NCI-H345 (cell line): ENCODE measurements around the gene CRACR2A.
A peak's percentile ranks its signal among the peaks of the same experiment; 100 is the strongest.

Experiments
- DNase-seq: peaks from one replicate; lab custom pipeline; 2025; lab: John Stamatoyannopoulos, UW

CRACR2A gene

GRCh38 chr12:3752096-3752709 is 706 bp downstream of the CRACR2A start:
- no peak for DNase-seq

DNA sequence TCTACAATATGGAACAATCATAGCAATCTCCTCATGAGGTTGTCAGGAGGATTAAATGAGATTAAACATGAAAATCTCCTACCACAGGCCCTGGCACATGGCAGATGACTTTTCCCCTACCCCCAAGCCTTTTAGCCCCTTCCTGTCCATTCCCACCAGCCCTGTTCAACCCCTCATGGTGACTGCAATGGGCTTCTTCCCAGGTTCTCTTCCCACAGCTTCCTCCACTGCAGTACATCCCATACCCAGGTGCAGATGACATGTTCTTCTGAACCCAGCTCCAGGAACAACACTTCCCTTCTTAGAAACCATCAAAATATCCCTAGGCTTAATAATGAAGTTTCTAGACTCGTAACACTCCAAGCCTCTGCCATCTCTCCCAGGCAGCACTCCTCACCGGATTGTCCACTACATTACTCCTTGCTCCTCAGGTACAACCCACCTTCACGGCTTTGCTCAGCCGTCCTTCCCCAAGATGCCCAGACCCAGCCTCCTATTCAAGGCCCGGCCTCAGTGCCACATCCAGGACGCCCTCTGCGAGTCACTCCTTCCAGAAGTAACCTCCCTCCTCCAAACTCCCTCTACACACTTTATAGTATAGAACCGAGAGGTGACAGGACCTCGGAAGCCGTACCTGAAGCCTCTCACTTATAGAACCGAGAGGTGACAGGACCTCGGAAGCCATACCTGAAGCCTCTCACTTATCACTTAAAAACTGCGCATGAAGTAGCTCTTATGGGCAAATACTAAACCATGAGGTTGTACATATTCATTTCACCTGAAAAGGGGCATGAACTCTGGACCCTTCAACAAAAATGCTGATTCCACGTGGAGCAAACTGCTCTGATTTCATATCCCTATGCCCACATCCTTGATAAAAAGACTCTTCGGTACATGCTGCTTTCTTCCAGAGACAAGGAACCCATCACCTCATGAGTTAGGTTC is 1.5 kb downstream of the CRACR2A start:
- DNase-seq = no peak

DNA sequence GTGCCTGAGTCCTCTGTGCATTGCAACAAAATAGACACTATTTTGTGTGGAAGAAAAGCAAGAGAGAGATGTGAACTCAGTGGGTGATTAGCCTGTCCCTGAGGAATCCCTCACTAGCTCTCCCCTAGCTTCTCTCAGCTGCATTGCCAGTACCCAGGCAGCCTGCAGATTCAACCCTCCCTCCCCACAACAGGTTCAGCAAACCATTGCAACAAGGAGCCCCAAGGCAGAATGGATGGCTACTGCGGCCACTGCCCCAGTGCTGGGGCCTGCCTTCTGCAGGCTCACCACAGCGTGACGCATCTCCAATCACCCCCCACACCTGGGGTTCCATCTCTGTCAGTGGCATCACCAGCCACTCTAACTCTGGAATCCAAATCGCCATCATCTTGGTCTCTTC is 2.3 kb downstream of the CRACR2A start:
- no peak for DNase-seq

- DNase-seq = no peak
Observed at GRCh38 chr12:3748620-3749019, 4.3 kb downstream of the CRACR2A start.

DNA sequence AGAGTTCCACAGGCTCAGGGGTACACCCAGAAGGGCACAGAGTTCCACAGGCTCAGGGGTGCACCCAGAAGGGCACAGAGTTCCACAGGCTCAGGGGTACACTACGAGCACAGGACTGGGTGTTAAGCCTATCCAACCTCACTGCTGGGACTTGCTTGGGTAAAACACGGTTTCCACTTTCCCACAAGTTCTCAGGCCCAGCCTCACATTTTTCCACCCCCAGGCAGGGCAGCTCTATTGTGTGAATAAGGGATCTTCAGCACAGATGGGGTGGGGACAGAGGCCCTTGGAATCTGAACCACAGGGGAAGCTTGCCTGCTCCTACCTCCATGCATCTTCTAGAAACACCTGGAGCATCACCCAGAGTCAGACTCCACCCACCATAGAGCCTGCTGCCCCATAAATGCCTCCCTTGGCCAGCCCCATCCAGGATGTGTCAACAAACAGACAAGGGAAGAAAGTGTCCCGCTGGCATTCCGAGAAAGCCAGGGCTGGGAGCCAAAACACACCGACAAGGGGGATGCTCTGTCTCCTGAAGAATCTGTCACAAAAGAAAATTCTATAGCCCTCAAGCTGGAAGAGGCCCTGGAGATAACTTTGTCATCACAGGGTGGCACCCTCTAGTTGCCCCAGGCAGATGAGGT is 4.8 kb downstream of the CRACR2A start:
- peak; percentile 31 for DNase-seq

GRCh38 chr12:3747543-3747942 is 5.4 kb downstream of the CRACR2A start:
- DNase-seq = no peak

- no peak for DNase-seq
Observed at GRCh38 chr12:3746758-3747157, 6.2 kb downstream of the CRACR2A start.

DNA sequence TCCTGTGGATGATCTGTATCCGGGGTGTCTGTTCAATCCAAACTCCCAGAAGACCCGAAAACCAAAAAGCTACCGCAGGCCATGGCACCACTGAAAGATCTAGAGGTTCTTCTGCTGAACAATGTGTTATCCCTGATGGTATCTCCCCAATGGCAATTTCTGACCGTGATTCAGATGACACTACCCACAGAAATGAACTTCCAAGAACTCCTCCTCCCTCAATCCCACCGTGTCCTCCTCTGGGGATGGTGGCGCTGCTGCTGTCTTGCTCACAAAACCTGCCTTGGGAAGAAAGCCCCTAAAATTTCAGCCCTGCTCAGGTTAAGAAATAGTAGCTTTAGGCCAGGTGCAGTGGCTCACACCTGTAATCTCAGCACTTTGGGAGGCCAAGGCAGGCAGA is 7.8 kb downstream of the CRACR2A start:
- no peak for DNase-seq

- no peak for DNase-seq
Observed at GRCh38 chr12:3744229-3744901, 8.5 kb downstream of the CRACR2A start.

DNA sequence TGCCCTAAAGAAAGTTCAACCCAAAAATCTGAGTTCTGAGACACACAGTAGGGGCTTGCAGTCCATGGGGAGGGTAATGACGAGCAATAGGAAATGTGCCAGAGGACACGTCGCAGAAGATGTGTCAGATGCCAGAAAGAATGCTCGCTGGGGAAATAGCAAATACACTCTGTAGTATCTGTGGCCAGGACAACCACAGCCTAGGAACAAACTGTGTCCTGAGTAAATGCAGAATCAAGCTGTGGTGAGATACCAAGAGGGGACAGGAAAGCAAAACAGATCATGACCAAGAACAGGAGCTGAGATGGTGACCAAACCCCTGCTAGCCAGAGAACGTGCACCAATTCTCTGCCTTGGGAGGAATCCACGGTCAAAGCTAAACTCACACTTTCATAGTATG is 9.1 kb downstream of the CRACR2A start:
- DNase-seq = no peak

DNA sequence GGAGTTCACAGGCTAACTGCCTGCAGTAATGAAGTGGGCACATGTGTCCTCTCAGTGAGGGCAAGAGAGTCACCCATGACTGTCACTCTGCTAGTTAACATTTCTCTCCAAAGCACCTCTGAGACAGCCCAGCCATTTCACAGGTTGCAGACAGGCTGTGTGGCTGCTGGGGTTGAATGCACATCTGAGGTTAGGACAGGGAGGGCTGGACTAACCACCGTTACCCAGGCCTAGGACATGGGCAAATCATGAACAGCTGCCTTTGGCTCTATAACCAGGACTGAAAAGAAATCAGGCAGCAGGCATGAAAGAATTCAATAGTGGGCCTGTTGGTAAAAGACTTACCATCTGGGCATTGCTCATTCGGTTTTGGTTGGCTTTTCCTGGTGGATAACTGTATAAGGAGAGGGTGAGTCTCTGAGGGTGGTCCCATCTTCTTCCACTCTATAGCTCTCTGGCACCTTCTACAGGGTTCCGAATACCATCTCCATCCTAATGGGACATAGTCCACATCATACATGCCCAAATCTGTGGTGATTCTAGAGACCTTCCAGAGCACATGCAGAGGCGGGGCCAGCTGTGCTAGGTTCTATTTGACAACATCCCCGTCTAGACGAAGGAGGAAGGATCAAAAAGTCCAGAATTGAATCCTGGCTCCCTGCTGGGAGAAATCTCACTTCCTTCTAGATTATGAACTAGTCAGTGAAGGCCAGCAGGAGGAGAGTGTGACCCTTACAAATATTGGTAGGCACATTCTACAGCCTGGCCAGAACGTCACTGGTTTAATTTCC is 10.8 kb downstream of the CRACR2A start:
- no peak for DNase-seq

DNA sequence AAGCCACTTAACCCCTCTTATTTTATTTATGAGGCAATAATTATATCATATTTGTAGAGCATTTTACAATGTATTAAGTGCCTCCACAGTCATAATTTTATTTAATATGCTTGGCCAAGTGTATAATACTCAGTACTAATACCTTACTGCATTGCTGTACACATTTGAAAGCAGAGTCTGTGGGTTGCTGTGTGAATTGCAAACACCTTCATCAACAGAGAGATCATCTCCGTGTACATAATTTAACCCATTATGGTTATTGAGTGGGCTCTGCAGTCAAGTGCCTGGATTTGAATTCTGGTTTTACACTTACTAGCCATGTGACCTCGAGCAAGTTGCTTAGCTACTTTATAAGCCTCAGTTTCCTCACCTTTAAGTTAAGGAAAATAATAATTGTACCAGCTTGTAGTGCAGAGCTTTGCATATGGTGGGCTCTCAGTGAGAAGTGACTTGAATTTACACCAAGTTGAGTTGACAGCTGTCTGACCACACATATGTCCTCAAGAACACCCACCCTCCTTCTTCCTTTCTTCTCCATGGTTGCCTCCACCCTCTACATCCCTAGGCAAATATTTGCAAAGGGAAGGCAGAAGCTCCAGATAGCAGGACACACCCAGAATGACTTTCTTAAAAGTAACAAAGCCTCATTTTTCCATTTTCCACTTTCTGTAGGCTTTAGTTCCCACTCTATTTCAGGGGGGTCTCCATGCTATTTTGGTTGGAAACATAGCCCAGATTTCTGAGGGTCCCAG is 12.3 kb downstream of the CRACR2A start:
- no peak for DNase-seq

- DNase-seq = no peak
Observed at GRCh38 chr12:3735432-3735831, 17.5 kb downstream of the CRACR2A start.

DNA sequence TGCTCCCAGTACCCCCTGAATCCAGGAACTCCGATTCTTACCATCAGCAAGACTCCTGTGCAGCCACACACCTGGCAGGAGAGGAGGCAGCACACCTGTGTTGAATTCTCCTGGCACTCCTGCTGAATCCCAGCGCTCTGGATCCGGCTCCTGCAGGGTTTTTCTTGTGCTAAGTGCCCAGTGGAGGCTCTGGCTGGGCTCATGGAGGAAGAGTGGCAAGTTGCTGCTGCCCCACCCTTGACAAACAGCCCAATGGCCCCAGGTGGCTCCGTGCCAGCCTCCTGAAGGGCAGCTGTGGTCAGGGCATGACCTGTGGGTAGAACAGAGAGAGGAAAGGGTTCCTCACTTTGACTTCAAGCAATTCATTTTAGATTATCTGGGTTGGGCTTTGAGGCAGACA is 20.0 kb downstream of the CRACR2A start:
- DNase-seq = peak; percentile 29

- DNase-seq = no peak
Observed at GRCh38 chr12:3730111-3730510, 22.8 kb downstream of the CRACR2A start.

GRCh38 chr12:3728686-3729085 is 24.2 kb downstream of the CRACR2A start:
- DNase-seq = no peak

DNA sequence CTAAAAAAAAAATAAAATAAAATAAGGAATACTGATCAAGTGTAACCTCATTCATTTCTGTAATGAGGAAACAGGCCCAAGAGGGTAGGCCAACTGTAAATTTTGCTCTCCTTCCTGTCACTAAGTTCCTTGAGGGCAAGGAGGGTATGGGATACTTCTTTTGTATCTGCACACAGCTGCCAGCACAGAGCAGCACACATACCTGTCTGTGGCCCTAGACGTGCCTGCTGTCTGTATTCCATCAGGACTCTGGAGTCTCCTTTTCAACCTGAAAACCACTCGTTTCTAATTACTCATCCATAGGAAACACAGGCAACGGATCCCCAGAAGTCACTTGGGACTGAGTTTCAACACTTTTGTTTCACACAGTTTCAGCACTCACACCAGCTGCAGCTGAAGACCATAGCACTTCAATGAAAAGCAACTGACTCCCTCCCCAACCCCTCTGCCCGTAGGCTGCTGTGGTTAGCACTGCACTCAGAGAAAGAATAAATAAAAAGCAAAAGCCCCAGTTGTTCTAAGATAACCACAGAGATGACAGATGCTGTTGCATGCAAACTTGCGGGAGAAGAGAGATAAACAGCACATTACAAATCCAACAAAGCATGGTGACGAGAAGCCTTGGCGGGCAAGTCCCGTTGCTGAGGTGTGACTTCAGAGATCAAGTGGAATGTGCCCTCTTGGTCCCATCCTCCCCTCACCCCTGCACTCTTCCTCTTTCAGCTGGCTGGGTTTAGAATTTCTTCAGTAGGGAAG is 24.9 kb downstream of the CRACR2A start:
- no peak for DNase-seq

GRCh38 chr12:3727354-3727753 is 25.6 kb downstream of the CRACR2A start:
- DNase-seq = no peak

GRCh38 chr12:3726456-3726855 is 26.5 kb downstream of the CRACR2A start:
- DNase-seq = no peak
